H1 (cell line): Measurements from ENCODE around the gene SEMA5B. TPM values are rescaled to one million over a fixed set of nuclear protein-coding genes. Genes with fewer than 3 reads are reported as not detected.
A peak's percentile ranks its signal among the peaks of the same experiment; 100 is the strongest.

Experiments
- CTCF ChIA-PET: fragments of 300-600 bp; sonication (Branson Sonifier 250); formaldehyde crosslinking; loops from one replicate; lab custom pipeline; 2021; ENCODE audit not compliant: partially characterized antibody; lab: Charles Lee
- POLR2A ChIA-PET: fragments of 300-600 bp; sonication (Branson Sonifier 250); formaldehyde crosslinking; loops from one replicate; lab custom pipeline; 2021; ENCODE audit warnings: inconsistent platforms; ENCODE audit not compliant: partially characterized antibody; lab: Charles Lee
- DNase-seq, 2 experiments: peaks; one replicate each; pipeline versions ENCODE4 v3.0.0 to v3.0.0-alpha.2; 2010 to 2022; ENCODE audit warnings: low spot score in 2 of 2, low read depth in 1 of 2, mixed read lengths in 1 of 2
- FAIRE-seq: peaks from 2 replicates; lab custom pipeline; 2011; peaks lifted over from hg19 to GRCh38; lab: Jason Lieb, UNC
- H2AFZ ChIP-seq: 2 replicates; pipeline ENCODE4 v1.8.1; 2012; ENCODE audit warnings: low read length, inconsistent platforms
- H2AK5ac ChIP-seq: 2 replicates; pipeline ENCODE4 v1.6.1; 2013; ENCODE audit warnings: low read depth, low read length
- H2BK120ac ChIP-seq: replicated peaks from 2 replicates; pipeline ENCODE3; 2013; ENCODE audit warnings: low read depth, low read length, inconsistent platforms
- H2BK12ac ChIP-seq: 2 replicates; pipeline ENCODE4 v1.6.1; 2013; ENCODE audit warnings: low read depth, low read length
- H2BK15ac ChIP-seq: 2 replicates; pipeline ENCODE4 v1.6.1; 2013; ENCODE audit warnings: low read length
- H2BK20ac ChIP-seq: 2 replicates; pipeline ENCODE4 v1.6.1; 2013; ENCODE audit warnings: low read length
- H2BK5ac ChIP-seq: 2 replicates; pipeline ENCODE4 v1.6.1; 2013; ENCODE audit warnings: low read depth, low read length
- H3K14ac ChIP-seq: 2 replicates; pipeline ENCODE4 v1.6.1; 2013; ENCODE audit warnings: inconsistent platforms; ENCODE audit not compliant: insufficient read length
- H3K18ac ChIP-seq: 2 replicates; pipeline ENCODE4 v1.6.1; 2013; ENCODE audit warnings: low read length; ENCODE audit errors: extremely low read depth
- H3K23ac ChIP-seq: 2 replicates; pipeline ENCODE4 v1.6.1; 2013; ENCODE audit warnings: inconsistent platforms; ENCODE audit not compliant: insufficient read length
- H3K23me2 ChIP-seq: 2 replicates; pipeline ENCODE4 v1.6.1; 2013; ENCODE audit warnings: low read depth, low read length
- H3K27ac ChIP-seq: 2 replicates; pipeline ENCODE4 v1.6.1; 2011; ENCODE audit warnings: low read depth, low read length, inconsistent platforms
- H3K27me3 ChIP-seq, 4 experiments: replicated peaks in 1 of 4; 1 replicate in 1 of 4; 2 replicates in 3 of 4; pipeline versions ENCODE4 v1.6.1 to v1.8.1; 2011 to 2013; ENCODE audit warnings: low read length in 3 of 4, mild to moderate bottlenecking in 3 of 4, inconsistent platforms in 2 of 4, mixed read lengths in 2 of 4, moderate library complexity in 1 of 4; ENCODE audit not compliant: control insufficient read depth in 3 of 4, insufficient read depth in 3 of 4; ENCODE audit errors: extremely low read depth in 1 of 4
- H3K36me3 ChIP-seq, 4 experiments: 2 replicates each; pipeline versions ENCODE4 v1.6.1 to v1.8.1; 2011 to 2013; ENCODE audit warnings: mild to moderate bottlenecking in 4 of 4, low read length in 3 of 4, moderate library complexity in 2 of 4, control low read depth in 1 of 4, inconsistent platforms in 1 of 4; ENCODE audit not compliant: insufficient read depth in 4 of 4, control insufficient read depth in 2 of 4
- H3K4ac ChIP-seq: replicated peaks from 2 replicates; pipeline ENCODE3; 2013; ENCODE audit warnings: low read length, low read depth, mixed read lengths, inconsistent platforms; ENCODE audit not compliant: insufficient read length
- H3K4me1 ChIP-seq, 4 experiments: replicated peaks in 1 of 4; 1 replicate in 1 of 4; 2 replicates in 3 of 4; pipeline versions ENCODE4 v1.6.1 to v1.8.1; 2011 to 2013; ENCODE audit warnings: low read length in 3 of 4, inconsistent platforms in 2 of 4, mixed read lengths in 1 of 4; ENCODE audit not compliant: insufficient read depth in 4 of 4, control insufficient read depth in 3 of 4
- H3K4me2 ChIP-seq, 2 experiments: 2 replicates each; pipeline versions ENCODE4 v1.6.1 to v1.8.1; 2011 to 2013; ENCODE audit warnings: low read depth in 2 of 2, low read length in 2 of 2, control low read depth in 1 of 2, inconsistent platforms in 1 of 2, mild to moderate bottlenecking in 1 of 2; ENCODE audit not compliant: insufficient read depth in 1 of 2
- H3K4me3 ChIP-seq, 4 experiments: fragments of 200-600, 300-600 bp in 1 of 4; sonication (generic), shearing (Covaris generic), sonication (Bioruptor Twin) in 1 of 4; 2 replicates each; pipeline versions ENCODE4 v1.5.1 to v1.8.1; 2011 to 2016; ENCODE audit warnings: low read length in 4 of 4, low read depth in 3 of 4, control low read depth in 2 of 4, inconsistent platforms in 2 of 4, mild to moderate bottlenecking in 2 of 4, mixed read lengths in 1 of 4, moderate library complexity in 1 of 4; ENCODE audit not compliant: insufficient read depth in 2 of 4; ENCODE audit errors: extremely low read depth in 1 of 4
- H3K56ac ChIP-seq: replicated peaks from 2 replicates; pipeline ENCODE3; 2013; ENCODE audit warnings: low read depth, mild to moderate bottlenecking, mixed read lengths, low read length, inconsistent platforms; ENCODE audit not compliant: insufficient read length
- H3K79me1 ChIP-seq: 2 replicates; pipeline ENCODE4 v1.6.1; 2013; ENCODE audit warnings: low read depth, low read length, control low read depth
- H3K79me2 ChIP-seq, 2 experiments: 2 replicates each; pipeline versions ENCODE4 v1.6.1 to v1.8.1; 2012 to 2013; ENCODE audit warnings: low read length in 2 of 2, mild to moderate bottlenecking in 2 of 2, inconsistent platforms in 1 of 2; ENCODE audit not compliant: insufficient read depth in 2 of 2, control insufficient read depth in 1 of 2
- H3K9ac ChIP-seq, 4 experiments: replicated peaks in 1 of 4; 1 replicate in 1 of 4; 2 replicates in 3 of 4; pipeline versions ENCODE4 v1.6.1 to v1.8.1; 2011 to 2013; ENCODE audit warnings: low read depth in 3 of 4, low read length in 3 of 4, control low read depth in 2 of 4, mild to moderate bottlenecking in 2 of 4, moderate library complexity in 2 of 4, inconsistent platforms in 1 of 4; ENCODE audit errors: extremely low read depth in 1 of 4
- H3K9me3 ChIP-seq, 2 experiments: 2 replicates each; pipeline versions ENCODE4 v1.6.1 to v1.8.1; 2012 to 2013; ENCODE audit warnings: mild to moderate bottlenecking in 2 of 2, moderate library complexity in 2 of 2, control low read depth in 1 of 2, inconsistent platforms in 1 of 2, low read depth in 1 of 2, low read length in 1 of 2, mixed read lengths in 1 of 2; ENCODE audit not compliant: insufficient read depth in 2 of 2
- H4K20me1 ChIP-seq, 2 experiments: replicated peaks in 1 of 2; 2 replicates each; pipeline versions ENCODE3 to v1.8.1; 2011 to 2013; ENCODE audit warnings: inconsistent platforms in 2 of 2, low read length in 2 of 2, mild to moderate bottlenecking in 1 of 2; ENCODE audit not compliant: insufficient read depth in 2 of 2, control insufficient read depth in 1 of 2
- H4K5ac ChIP-seq: 2 replicates; pipeline ENCODE4 v1.6.1; 2013; ENCODE audit warnings: low read length, low read depth, mixed read lengths, inconsistent platforms; ENCODE audit not compliant: insufficient read length
- H4K8ac ChIP-seq: 2 replicates; pipeline ENCODE4 v1.8.0; 2013; ENCODE audit warnings: mild to moderate bottlenecking, moderate library complexity, low read length, inconsistent platforms; ENCODE audit not compliant: insufficient read depth; ENCODE audit errors: extremely low read depth
- H4K91ac ChIP-seq: replicated peaks from 2 replicates; pipeline ENCODE3; 2013; ENCODE audit warnings: low read length, mixed read lengths, inconsistent platforms; ENCODE audit not compliant: insufficient read length
- CTCF ChIP-seq, 3 experiments: IDR thresholded peaks; 1 replicate in 2 of 3; 2 replicates in 1 of 3; pipeline versions ENCODE4 v1.5.1 to v1.6.1; 2011; ENCODE audit warnings: low read length in 3 of 3, mild to moderate bottlenecking in 3 of 3, inconsistent platforms in 2 of 3, low read depth in 1 of 3, moderate library complexity in 1 of 3; ENCODE audit not compliant: insufficient read depth in 1 of 3; ENCODE audit errors: control extremely low read depth in 1 of 3
- HDAC6 ChIP-seq: IDR thresholded peaks from one replicate; pipeline ENCODE4 v1.7.1; 2012; ENCODE audit warnings: low read depth, mild to moderate bottlenecking, inconsistent platforms, low read length, moderate library complexity
- WGBS, 2 experiments: shearing (Covaris generic) in 1 of 2; methylation state at CpG; one replicate each; pipeline versions ENCODE4 v1.1.6 to v1.1.7; 2013 to 2015; ENCODE audit warnings: low lambda C conversion rate in 2 of 2, mixed read lengths in 2 of 2, inconsistent platforms in 1 of 2, low coverage in 1 of 2, missing lambda C conversion rate in 1 of 2; ENCODE audit not compliant: insufficient replicate concordance in 2 of 2, insufficient coverage in 1 of 2, insufficient read length in 1 of 2; ENCODE audit errors: extremely low coverage in 1 of 2, missing lambda C conversion rate in 1 of 2; 5-methylcytosine and 5-hydroxymethylcytosine counted together
- polyA plus RNA-seq, 7 experiments: library from polyadenylated mRNA; depleted of rRNA in 3 of 7; stranded (reverse) in 5 of 7; unstranded in 2 of 7; fragments of >200 nt in 5 of 7; fragments of 200-250 nt in 2 of 7; gene quantifications; 1 replicate in 5 of 7; 2 replicates in 1 of 7; 4 replicates in 1 of 7; pipeline versions ENCODE4 v1.2.1 to v1.2.3, GENCODE V29; 2011 to 2013; ENCODE audit warnings: missing spikeins in 2 of 7, mixed read lengths in 2 of 7
- total RNA-seq: library from RNA; stranded (reverse); fragmentation: NEBNext Ultra II Directional; extraction: Animal tissue kit (Norgen Biotek cat#: 25700); gene quantifications from 2 replicates; pipeline ENCODE4 v1.2.1, GENCODE V29; 2021

Gene SEMA5B
- total and polyA plus RNA-seq, 2 of the 8 experiments (the other 6 are each of a cell fraction or from before 2014, with no cell fraction given), result 13.1 to 22.4 TPM

DNA sequence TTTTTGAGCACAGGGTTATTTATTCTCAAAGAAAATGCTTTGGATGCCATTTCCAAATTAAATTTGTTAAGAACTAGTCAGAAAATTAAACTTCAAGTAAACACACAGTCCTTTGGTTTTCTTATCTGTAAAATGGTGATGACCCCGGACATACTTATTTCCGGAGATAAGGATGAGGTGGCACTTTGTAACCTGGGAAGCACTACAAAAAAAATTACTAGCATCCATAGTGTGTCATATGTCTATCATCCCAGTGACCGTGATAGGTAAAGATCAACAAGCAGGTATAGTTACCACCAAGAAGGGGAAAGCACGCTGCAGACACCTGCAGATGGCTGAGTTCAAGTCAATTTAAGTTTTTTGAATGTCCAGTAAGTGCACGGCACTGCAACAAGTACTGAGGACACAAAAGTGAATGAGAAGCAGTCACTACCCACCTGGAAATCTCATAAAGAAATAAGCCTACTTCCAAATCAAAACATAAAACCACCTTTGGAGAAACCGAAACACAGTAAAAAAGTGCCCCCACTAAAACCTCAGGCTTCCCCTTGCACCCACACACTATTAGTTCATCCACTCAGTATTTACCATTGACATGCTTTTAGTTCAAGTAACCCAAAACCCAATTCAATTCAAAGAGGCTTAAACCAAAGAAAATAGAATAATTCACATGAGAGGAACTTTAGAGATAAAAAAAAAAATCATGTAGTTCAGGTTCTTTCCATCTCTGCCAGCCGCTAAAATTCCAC, 24.6 kb downstream of the SEMA5B start:
- H3K18ac ChIP-seq, result no peak overlapping the region; the same call in 1 of the 2 replicates
- FAIRE-seq (no peak), DNase-seq (no peak)
- H3K23ac ChIP-seq, result no peak overlapping the region
- H3K27ac ChIP-seq, result no peak overlapping the region
- H3K79me1 ChIP-seq, result 0 out of 2 replicates have a peak, but pooled peaks cover 5% of the 10 kb centered on the region
- H4K8ac ChIP-seq, result no peak overlapping the region
- no peak overlapping the region for H2BK120ac ChIP-seq
- H3K23me2 ChIP-seq, result no peaks in the 10 kb centered on the region
- CTCF ChIA-PET, result interaction anchor here (1.0 to 2.3 kb wide), 7 partner anchors 11 to 60 kb away, joined by 3 to 13 read pairs (median 6); no protein-coding TSS in a partner anchor
- peaks cover 10 to 20% (median 10%) of the 10 kb centered on the region in 4 experiments; a peak in 5 of 7 replicates for H3K4me1 ChIP-seq
- 0 out of 2 replicates have a peak overlapping the region, but pooled peaks have one; percentile 76 for H2BK20ac ChIP-seq
- no peak overlapping the region for H4K91ac ChIP-seq
- H3K56ac ChIP-seq, result no peak overlapping the region
- H3K9me3 ChIP-seq, result no peaks in the 10 kb centered on the region
- H3K27me3 ChIP-seq, result peaks cover 0 to 2% (median 0%) of the 10 kb centered on the region in 4 experiments; a peak in 2 of 7 replicates
- no peak overlapping the region for H3K14ac ChIP-seq
- H4K5ac ChIP-seq, result no peak overlapping the region
- peaks cover 0 to 6% of the 10 kb centered on the region in 2 experiments for H4K20me1 ChIP-seq
- 0 out of 2 replicates have a peak overlapping the region, but pooled peaks have one; percentile 17 for H2BK12ac ChIP-seq
- POLR2A ChIA-PET, result interaction anchor here (1.5 to 1.6 kb wide), 3 partner anchors 14 to 19 kb away, joined by 3 to 5 read pairs (median 5); no protein-coding TSS in a partner anchor
- peaks cover 0 to 10% of the 10 kb centered on the region in 2 experiments; a peak in 1 of 4 replicates for H3K79me2 ChIP-seq
- H3K4ac ChIP-seq, result no peak overlapping the region
- H2BK15ac ChIP-seq, result no peak overlapping the region
- H3K36me3 ChIP-seq, result no peaks in the 10 kb centered on the region
- H2AFZ ChIP-seq, result no peak overlapping the region
- no peak overlapping the region for H3K4me3 ChIP-seq
- no peak overlapping the region for H3K9ac ChIP-seq
- H2BK5ac ChIP-seq, result no peak overlapping the region
- 90% methylated on average over 7 of the region's 7 CpGs; no CpG with 5 or more reads in 1 of the 2 experiments for WGBS, 2 experiments
- H3K4me2 ChIP-seq, result no peak overlapping the region
- H2AK5ac ChIP-seq, result no peak overlapping the region
- TF ChIP-seq HDAC6 (no peak), CTCF (IDR thresholded peaks at IDR 0.05; ENCODE audit: control extremely low read depth in 1 of 3, insufficient read depth in 1 of 3, low read depth in 1 of 3, low read length in 3 of 3) (no peak)
